Gastroesophageal sphincter (tissue), 4 donors: ENCODE measurements around the gene BCL2L12. TPM values are rescaled to one million over a fixed set of nuclear protein-coding genes. Genes with fewer than 3 reads are reported as not detected.
A peak's percentile ranks its signal among the peaks of the same experiment; 100 is the strongest.

Experiments
- ATAC-seq: fragments of 150-250 bp; one replicate; pipeline ENCODE4 v1.9.1; 2016; ENCODE audit warnings: mild to moderate bottlenecking, moderate library complexity
- H3K27ac ChIP-seq, 4 donors: fragments of 200-600 bp; sonication (generic) in 3 of 4; 1 replicate in 3 of 4; 2 replicates in 1 of 4; pipeline ENCODE4 v1.5.1; 2016 to 2019
- H3K27me3 ChIP-seq: fragments of 200-600 bp; sonication (generic); one replicate; pipeline ENCODE4 v1.5.1; 2019
- H3K36me3 ChIP-seq, 2 donors: fragments of 200-600 bp; sonication (generic); one replicate each; pipeline ENCODE4 v1.5.1; 2019; ENCODE audit warnings: control low read depth in 1 of 2
- H3K4me1 ChIP-seq, 3 donors: fragments of 200-600 bp; sonication (generic); 1 replicate in 2 of 3; 2 replicates in 1 of 3; pipeline ENCODE4 v1.5.1; 2016 to 2019; ENCODE audit warnings: control low read depth in 2 of 3
- H3K4me3 ChIP-seq, 2 donors: fragments of 200-600 bp; sonication (generic); one replicate each; pipeline ENCODE4 v1.5.1; 2019; ENCODE audit warnings: mild to moderate bottlenecking in 1 of 2, moderate library complexity in 1 of 2
- H3K9me3 ChIP-seq, 3 donors: fragments of 200-600 bp; sonication (generic); one replicate each; pipeline ENCODE4 v1.5.1; 2017 to 2019; ENCODE audit warnings: control low read depth in 2 of 3
- EP300 ChIP-seq: sonication (generic); formaldehyde crosslinking; IDR thresholded peaks from one replicate; pipeline ENCODE4 v1.6.1; 2017; ENCODE audit warnings: antibody characterized with exemption, mild to moderate bottlenecking
- POLR2A ChIP-seq, 2 donors: fragments of 450-650 bp; IDR thresholded peaks; one replicate each; pipeline ENCODE4 v1.6.1; 2017; ENCODE audit warnings: antibody characterized with exemption in 2 of 2, mild to moderate bottlenecking in 2 of 2, moderate library complexity in 1 of 2
- POLR2AphosphoS5 ChIP-seq: sonication (generic); formaldehyde crosslinking; IDR thresholded peaks from one replicate; pipeline ENCODE4 v1.6.1; 2017; ENCODE audit warnings: antibody characterized with exemption
- WGBS, 2 donors: methylation state at CpG; one replicate each; pipeline ENCODE4 v1.1.5; 2018; ENCODE audit warnings: low coverage in 1 of 2; 5-methylcytosine and 5-hydroxymethylcytosine counted together
- total RNA-seq, 4 donors: library from RNA; depleted of rRNA; stranded (reverse); fragments of >200 nt; gene quantifications; one replicate each; pipeline ENCODE4 v1.1.0, GENCODE V29; 2016
- TF ChIP-seq, protein P1 (sequence below), 4 experiments: fragments of 200-600 bp in 2 of 4; fragments of 450-650 bp in 2 of 4; sonication (generic) in 1 of 4; IDR thresholded peaks; one replicate each; pipeline ENCODE4 v1.5.1; 2017 to 2019; ENCODE audit warnings: antibody characterized with exemption in 4 of 4, mild to moderate bottlenecking in 2 of 4, moderate library complexity in 2 of 4

The BCL2L12 gene
- total RNA-seq, 4 donors from 2014 or later, result 3.3 to 7.9 (median 6.4) TPM

DNA sequence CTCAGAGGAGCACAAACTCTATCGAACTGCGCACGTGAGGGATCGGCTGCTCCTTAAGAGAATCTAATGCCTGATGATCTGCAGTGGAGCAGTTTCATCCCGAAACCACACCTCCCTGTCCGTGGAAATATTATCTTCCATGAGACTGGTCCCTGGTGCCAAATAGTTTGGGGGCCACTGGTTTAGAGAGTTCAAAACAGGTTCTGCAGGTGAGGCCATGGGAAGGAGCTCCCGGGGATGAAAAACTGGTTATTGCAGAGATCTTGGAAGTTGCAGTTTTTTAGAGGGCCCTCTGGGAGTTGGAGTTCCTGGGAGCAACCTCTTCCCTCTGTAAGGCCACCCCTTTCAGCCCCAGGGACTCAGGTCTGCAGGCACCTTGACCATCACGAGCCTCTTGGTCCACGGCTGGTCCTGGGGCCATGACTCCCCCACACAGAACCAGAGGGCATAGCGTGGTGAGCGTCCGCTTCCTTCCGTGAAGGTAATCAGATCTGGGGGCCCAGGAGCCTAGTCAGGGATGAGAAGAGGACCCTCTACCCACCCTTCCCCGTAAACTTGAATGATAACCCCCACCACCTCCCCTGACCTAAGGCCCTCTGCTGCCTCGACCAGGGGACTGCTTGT is 5.3 kb upstream of the BCL2L12 start:
- H3K27ac ChIP-seq, result no peak overlapping the region
- 70 to 82% methylated on average over 2 of the region's 15 CpGs for WGBS, 2 donors

DNA sequence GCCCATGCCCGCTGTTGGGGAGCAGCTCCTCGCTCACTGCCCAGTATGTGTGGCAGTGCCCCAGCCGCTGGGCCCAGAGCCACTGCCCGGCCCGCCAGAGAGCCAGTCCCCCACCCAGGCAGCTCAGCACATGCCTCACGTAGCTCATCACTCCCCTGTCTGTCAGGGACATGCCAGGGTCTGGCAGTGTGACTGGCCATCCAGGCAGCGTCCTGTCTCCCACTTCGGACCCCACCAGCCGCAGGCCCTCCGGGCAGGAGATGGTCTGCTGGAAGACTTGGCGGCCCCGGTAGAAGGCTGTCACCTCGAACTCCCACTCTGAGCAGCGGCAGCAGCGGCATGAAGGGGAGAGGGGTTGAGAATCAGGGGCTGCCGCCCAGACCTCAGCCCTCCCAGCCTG is 3.7 kb upstream of the BCL2L12 start:
- TF ChIP-seq POLR2A (IDR thresholded peaks at IDR 0.05), result no peak
- TF ChIP-seq, protein P1, sequence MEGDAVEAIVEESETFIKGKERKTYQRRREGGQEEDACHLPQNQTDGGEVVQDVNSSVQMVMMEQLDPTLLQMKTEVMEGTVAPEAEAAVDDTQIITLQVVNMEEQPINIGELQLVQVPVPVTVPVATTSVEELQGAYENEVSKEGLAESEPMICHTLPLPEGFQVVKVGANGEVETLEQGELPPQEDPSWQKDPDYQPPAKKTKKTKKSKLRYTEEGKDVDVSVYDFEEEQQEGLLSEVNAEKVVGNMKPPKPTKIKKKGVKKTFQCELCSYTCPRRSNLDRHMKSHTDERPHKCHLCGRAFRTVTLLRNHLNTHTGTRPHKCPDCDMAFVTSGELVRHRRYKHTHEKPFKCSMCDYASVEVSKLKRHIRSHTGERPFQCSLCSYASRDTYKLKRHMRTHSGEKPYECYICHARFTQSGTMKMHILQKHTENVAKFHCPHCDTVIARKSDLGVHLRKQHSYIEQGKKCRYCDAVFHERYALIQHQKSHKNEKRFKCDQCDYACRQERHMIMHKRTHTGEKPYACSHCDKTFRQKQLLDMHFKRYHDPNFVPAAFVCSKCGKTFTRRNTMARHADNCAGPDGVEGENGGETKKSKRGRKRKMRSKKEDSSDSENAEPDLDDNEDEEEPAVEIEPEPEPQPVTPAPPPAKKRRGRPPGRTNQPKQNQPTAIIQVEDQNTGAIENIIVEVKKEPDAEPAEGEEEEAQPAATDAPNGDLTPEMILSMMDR (IDR thresholded peaks at IDR 0.05), result no peak
- TF ChIP-seq POLR2AphosphoS5, result no peak
- TF ChIP-seq EP300, result no peak
- H3K27me3 ChIP-seq, result no peaks in the 10 kb centered on the region
- no peak overlapping the region for H3K27ac ChIP-seq
- no peak for ATAC-seq
- peaks cover 0 to 38% (median 7%) of the 10 kb centered on the region in 3 donors for H3K4me1 ChIP-seq
- H3K4me3 ChIP-seq, result no peak overlapping the region
- H3K36me3 ChIP-seq, result peaks cover 0 to 61% of the 10 kb centered on the region in 2 donors
- H3K9me3 ChIP-seq, result no peaks in the 10 kb centered on the region
- WGBS, 2 donors, result no CpG with 5 or more reads among the region's 16 CpGs

More for the DNA sequence above, 5.3 kb upstream of the BCL2L12 start:
- Histone ChIP-seq H3K36me3 (peaks cover 0 to 77% of the 10 kb centered on the region in 2 donors), H3K4me1 (peaks cover 0 to 27% (median 0%) of the 10 kb centered on the region in 3 donors), H3K4me3 (no peak overlapping the region), H3K27me3 (no peaks in the 10 kb centered on the region), H3K9me3 (no peaks in the 10 kb centered on the region)
- no peak for ATAC-seq
- TF ChIP-seq EP300 (no peak), POLR2A (IDR thresholded peaks at IDR 0.05) (no peak), POLR2AphosphoS5 (no peak)
- TF ChIP-seq, protein P1 (IDR thresholded peaks at IDR 0.05), result no peak

DNA sequence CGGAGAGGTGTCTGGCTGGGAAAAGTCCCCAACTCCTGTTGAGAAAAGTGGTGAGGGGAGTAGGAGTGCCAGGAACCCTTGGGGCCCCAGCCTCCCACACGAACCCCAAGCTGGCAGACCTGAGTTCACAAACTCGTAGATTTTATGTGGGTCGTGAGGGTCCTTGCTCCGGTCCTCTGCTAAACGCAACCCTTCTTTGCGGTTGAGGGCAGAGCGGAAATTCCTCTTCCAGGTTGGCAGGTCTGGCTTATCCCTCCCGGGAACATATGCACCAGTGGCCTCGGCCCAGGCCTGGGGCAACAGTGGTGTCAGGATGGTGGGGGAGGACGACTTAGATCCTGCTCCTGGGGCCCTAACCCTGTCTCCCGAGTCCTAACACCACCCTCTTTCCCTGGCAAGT is 2.5 kb upstream of the BCL2L12 start:
- WGBS, 2 donors, result 69 to 86% methylated on average over 3 to 4 of the region's 12 CpGs
- H3K27ac ChIP-seq, result peak overlapping the region in 3 of 4 donors; percentile 9 to 93 (median 92)
- H3K36me3 ChIP-seq, result peaks cover 0 to 49% of the 10 kb centered on the region in 2 donors
- no peaks in the 10 kb centered on the region for H3K9me3 ChIP-seq
- TF ChIP-seq POLR2AphosphoS5 (no peak), EP300 (no peak)
- ATAC-seq, result no peak
- H3K27me3 ChIP-seq, result no peaks in the 10 kb centered on the region
- no peak overlapping the region for H3K4me3 ChIP-seq
- H3K4me1 ChIP-seq, result peaks cover 0 to 43% (median 7%) of the 10 kb centered on the region in 3 donors

DNA sequence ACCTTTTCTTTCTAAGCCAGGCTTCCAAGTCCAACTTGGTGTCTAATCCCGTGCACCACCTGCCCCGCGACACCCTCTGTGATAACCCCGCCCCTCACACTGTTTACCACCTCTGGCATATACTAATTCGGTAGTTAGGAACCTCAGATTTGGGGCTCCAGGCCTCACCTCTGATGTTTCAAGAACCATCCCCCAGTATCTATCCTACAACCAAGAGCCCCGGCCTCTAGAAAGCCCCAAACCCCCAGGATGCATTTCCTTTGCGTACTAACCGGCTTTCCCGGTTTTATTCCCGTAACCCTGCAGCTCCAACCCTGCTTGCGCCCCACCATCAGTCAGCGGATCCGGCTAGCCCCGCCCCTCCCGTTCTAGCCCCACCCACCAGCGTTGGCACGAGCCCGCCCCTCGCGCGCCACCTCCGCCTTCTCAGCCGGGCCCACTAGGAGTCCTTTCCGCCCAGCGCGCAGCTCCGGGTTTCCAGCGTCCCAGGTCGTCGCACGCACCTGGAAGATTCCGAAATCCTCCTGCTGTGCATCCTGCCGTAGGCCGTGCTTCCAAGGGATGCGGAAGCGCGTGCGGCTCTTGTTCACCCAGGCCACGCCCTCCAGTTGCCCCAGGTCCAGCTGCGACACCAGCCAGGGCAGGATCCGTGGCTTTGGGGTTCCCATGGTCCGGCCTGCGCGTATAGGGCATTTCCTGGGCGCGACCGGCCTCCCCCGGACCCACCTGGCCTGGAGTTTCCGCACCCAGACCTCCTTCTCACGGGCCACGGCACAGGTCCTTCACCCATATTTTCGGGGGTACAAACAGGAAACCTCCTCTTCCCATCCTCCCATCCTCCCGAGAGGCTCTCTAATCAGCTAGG is 1.3 kb upstream of the BCL2L12 start:
- Histone ChIP-seq H3K4me1 (peaks cover 0 to 43% (median 7%) of the 10 kb centered on the region in 3 donors), H3K36me3 (peaks cover 0 to 44% of the 10 kb centered on the region in 2 donors), H3K27ac (peak overlapping the region; percentile 44 to 95 (median 92)), H3K27me3 (no peaks in the 10 kb centered on the region), H3K4me3 (peak overlapping the region; percentile 64 to 79), H3K9me3 (no peaks in the 10 kb centered on the region)
- TF ChIP-seq EP300 (no peak), POLR2A (IDR thresholded peaks at IDR 0.05) (peak in 1 of 2 donors; percentile 36), POLR2AphosphoS5 (peak; percentile 59)
- TF ChIP-seq, protein P1 (IDR thresholded peaks at IDR 0.05), result peak in 3 of 4 experiments; percentile 41 to 50 (median 46)
- WGBS, 2 donors, result 0 to 1% methylated on average over 13 to 23 of the region's 53 CpGs
- peak; percentile 76 for ATAC-seq

DNA sequence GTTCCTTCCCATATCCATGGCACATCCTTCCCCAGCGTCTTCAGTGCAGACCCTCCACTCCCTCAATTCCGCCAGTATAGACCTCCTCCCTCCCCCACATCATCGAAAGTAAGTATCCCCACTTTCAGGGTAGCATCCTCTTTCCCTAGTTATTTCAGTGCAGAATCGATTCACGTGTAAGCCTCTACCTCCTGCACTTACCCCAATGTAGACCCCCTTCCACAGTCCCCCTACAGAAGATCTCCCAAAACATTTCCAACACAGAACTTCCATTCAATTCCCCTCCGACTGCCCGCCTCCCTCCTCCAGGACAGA is 740 bp upstream of the BCL2L12 start:
- WGBS, 2 donors, result 0% methylated on average over 5 to 7 of the region's 7 CpGs
- no peak for ATAC-seq

More for the DNA sequence above, 740 bp upstream of the BCL2L12 start:
- Histone ChIP-seq H3K36me3 (peaks cover 0 to 43% of the 10 kb centered on the region in 2 donors), H3K4me1 (peaks cover 0 to 43% (median 7%) of the 10 kb centered on the region in 3 donors), H3K9me3 (no peaks in the 10 kb centered on the region), H3K27ac (peak overlapping the region; percentile 44 to 95 (median 92)), H3K4me3 (peak overlapping the region; percentile 64 to 79), H3K27me3 (no peaks in the 10 kb centered on the region)
- TF ChIP-seq EP300 (no peak), POLR2AphosphoS5 (no peak), POLR2A (IDR thresholded peaks at IDR 0.05) (no peak)
- TF ChIP-seq, protein P1 (IDR thresholded peaks at IDR 0.05), result no peak
